ENCODE measurements around the gene MAP2K4. TPM values are rescaled to one million over a fixed set of nuclear protein-coding genes. Genes with fewer than 3 reads are reported as not detected.

The MAP2K4 gene
- total RNA-seq, 2 experiments from 2014 or later: 12.3 to 29.1 TPM

DNA sequence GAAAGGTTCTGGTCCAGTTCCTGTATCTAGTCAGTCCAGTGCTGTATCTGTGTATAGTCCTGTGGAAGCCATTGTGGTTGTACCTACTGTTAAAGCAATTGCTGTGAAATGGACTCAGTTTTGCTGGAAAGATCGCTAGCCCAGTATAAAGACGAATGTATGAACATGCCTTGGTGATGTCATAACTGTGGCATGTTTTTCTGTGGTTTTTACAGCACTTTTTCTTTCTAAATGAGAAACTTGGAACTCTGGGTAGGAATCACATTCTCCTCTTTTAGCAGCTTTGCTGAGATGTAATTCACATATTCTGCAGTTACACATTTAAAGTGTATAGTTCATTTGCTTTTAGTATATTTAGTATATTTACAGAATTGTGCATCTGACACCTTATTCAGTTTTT is 58.1 kb downstream of the MAP2K4 start:
- H3K36me3 ChIP-seq (ENCODE audit: insufficient read depth, low read length): peaks cover 13% of the 10 kb centered on the region
- TF ChIP-seq, protein P1, sequence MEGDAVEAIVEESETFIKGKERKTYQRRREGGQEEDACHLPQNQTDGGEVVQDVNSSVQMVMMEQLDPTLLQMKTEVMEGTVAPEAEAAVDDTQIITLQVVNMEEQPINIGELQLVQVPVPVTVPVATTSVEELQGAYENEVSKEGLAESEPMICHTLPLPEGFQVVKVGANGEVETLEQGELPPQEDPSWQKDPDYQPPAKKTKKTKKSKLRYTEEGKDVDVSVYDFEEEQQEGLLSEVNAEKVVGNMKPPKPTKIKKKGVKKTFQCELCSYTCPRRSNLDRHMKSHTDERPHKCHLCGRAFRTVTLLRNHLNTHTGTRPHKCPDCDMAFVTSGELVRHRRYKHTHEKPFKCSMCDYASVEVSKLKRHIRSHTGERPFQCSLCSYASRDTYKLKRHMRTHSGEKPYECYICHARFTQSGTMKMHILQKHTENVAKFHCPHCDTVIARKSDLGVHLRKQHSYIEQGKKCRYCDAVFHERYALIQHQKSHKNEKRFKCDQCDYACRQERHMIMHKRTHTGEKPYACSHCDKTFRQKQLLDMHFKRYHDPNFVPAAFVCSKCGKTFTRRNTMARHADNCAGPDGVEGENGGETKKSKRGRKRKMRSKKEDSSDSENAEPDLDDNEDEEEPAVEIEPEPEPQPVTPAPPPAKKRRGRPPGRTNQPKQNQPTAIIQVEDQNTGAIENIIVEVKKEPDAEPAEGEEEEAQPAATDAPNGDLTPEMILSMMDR (conservative IDR thresholded peaks at IDR 0.05; ENCODE audit: low read length): no peak
- TF ChIP-seq EZH2phosphoT487 (IDR thresholded peaks at IDR 0.05; ENCODE audit: borderline replicate concordance, low read depth, low read length): no peak
- intact Hi-C loops (cut with micrococcal nuclease; ENCODE audit: unreplicated experiment): no loop called here
- H3K4me3 ChIP-seq (ENCODE audit: low read depth, low read length, poor library complexity, severe bottlenecking): no peak overlapping the region
- no peaks in the 10 kb centered on the region for H3K9me2 ChIP-seq (ENCODE audit: insufficient read depth, low read length)
- H3K79me2 ChIP-seq (ENCODE audit: insufficient read depth, low read depth, low read length): no peaks in the 10 kb centered on the region
- CTCF ChIA-PET (ENCODE audit: unreplicated experiment): no interaction called here
- no TSS peak for BruUV-seq (replicated peaks)
- POLR2A ChIA-PET: no interaction called here
- no peak overlapping the region for H2AFZ ChIP-seq (ENCODE audit: low read length)
- H3K27ac ChIP-seq (ENCODE audit: low read depth, low read length, poor library complexity, severe bottlenecking): no peak overlapping the region
- no peak for DNase-seq (ENCODE audit: low spot score)
- no peaks in the 10 kb centered on the region for H3K4me1 ChIP-seq (ENCODE audit: insufficient read depth, low read length, poor library complexity, severe bottlenecking)
- no peaks in the 10 kb centered on the region for H3K9me3 ChIP-seq (ENCODE audit: low read length)
- H3K4me2 ChIP-seq (ENCODE audit: low read length): no peak overlapping the region
- H4K20me1 ChIP-seq (ENCODE audit: insufficient read depth, low read length): no peaks in the 10 kb centered on the region

DNA sequence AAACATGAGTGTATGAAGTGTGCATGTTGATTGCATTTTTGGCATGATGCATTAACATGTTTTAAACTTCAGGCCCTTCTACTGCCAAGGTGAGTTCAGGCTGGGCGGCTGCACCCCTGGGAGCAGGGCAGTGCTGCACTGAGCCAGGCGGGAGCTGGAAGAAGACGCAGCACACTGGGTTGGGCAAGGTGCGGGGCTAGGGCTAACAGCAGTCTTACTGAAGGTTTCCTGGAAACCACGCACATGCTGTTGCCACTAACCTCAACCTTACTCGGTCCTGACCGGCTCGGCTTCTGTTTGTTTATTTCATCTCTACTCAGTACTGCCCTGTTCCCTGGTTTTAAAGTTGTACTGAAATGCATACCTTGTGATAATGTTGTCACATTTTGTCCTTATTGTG is 61.0 kb downstream of the MAP2K4 start:
- TF ChIP-seq, protein P1 (conservative IDR thresholded peaks at IDR 0.05; ENCODE audit: low read length): no peak
- no peak for TF ChIP-seq EZH2phosphoT487 (IDR thresholded peaks at IDR 0.05; ENCODE audit: borderline replicate concordance, low read depth, low read length)
- POLR2A ChIA-PET: interaction anchor here (0.5 to 0.7 kb wide), 2 partner anchors 18 to 66 kb away, joined by 3 read pairs; no protein-coding TSS in a partner anchor

DNA sequence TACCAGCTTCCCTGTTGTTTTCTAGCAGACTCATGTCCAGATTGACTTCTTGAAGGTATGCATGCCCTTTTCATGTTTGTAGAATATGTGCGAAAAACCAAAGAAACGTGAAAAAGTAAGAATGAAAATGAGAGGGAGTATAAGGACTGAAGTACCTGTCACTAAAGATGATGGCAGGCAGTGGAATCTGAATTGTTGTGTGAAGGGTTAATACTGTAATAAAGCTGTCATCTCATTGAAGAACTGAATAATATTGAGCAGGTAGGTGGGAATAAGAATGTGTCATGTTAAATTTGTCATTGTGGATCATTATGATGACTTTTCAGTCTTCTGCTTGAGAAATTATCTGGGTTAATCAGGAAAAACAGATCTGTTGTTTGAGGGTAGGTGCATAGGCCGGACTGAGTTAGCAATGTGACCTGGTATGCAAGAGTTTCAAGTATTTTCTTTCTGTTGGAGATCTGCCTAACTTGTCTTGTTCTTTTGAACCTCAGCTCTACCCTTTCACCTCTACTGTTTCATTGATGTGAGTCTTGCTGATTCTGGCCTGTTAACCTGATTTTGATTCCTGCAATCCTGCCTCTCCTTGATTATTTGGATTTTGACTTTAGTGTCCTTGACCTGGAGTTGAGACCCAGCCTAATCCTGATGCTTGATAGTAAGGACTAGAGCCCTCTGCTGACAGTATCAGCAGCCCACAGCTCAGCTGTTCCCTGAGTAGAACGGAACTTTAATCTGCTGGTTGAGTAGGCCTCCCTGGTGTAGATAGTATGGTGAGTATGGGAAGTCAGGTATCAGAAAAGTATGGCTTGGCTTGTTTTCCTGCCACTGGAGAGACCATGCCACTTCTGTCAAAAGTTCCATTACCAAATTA is 64.6 kb downstream of the MAP2K4 start:
- Histone ChIP-seq H3K9me3 (ENCODE audit: low read length) (no peaks in the 10 kb centered on the region), H3K4me1 (ENCODE audit: insufficient read depth, low read length, poor library complexity, severe bottlenecking) (no peaks in the 10 kb centered on the region), H3K4me3 (ENCODE audit: low read depth, low read length, poor library complexity, severe bottlenecking) (no peak overlapping the region), H4K20me1 (ENCODE audit: insufficient read depth, low read length) (no peaks in the 10 kb centered on the region), H3K36me3 (ENCODE audit: insufficient read depth, low read length) (peaks cover 13% of the 10 kb centered on the region), H3K27ac (ENCODE audit: low read depth, low read length, poor library complexity, severe bottlenecking) (no peak overlapping the region), H3K4me2 (ENCODE audit: low read length) (no peak overlapping the region), H3K9me2 (ENCODE audit: insufficient read depth, low read length) (no peaks in the 10 kb centered on the region), H3K79me2 (ENCODE audit: insufficient read depth, low read depth, low read length) (no peaks in the 10 kb centered on the region), H2AFZ (ENCODE audit: low read length) (no peak overlapping the region)
- TF ChIP-seq EZH2phosphoT487 (IDR thresholded peaks at IDR 0.05; ENCODE audit: borderline replicate concordance, low read depth, low read length): no peak
- TF ChIP-seq, protein P1 (conservative IDR thresholded peaks at IDR 0.05; ENCODE audit: low read length): no peak
- no TSS peak for BruUV-seq (replicated peaks)
- no peak for DNase-seq (ENCODE audit: low spot score)
- ChIA-PET POLR2A (interaction anchor here (1.2 kb wide), 1 partner anchor 17 kb away, joined by 3 read pairs; no protein-coding TSS in a partner anchor), CTCF (ENCODE audit: unreplicated experiment) (no interaction called here)
- intact Hi-C loops (cut with micrococcal nuclease; ENCODE audit: unreplicated experiment): no loop called here

More for the DNA sequence above, 61.0 kb downstream of the MAP2K4 start:
- BruUV-seq (replicated peaks): no TSS peak
- no peak overlapping the region for H2AFZ ChIP-seq (ENCODE audit: low read length)
- no peak overlapping the region for H3K4me3 ChIP-seq (ENCODE audit: low read depth, low read length, poor library complexity, severe bottlenecking)
- H3K79me2 ChIP-seq (ENCODE audit: insufficient read depth, low read depth, low read length): no peaks in the 10 kb centered on the region
- H3K9me2 ChIP-seq (ENCODE audit: insufficient read depth, low read length): no peaks in the 10 kb centered on the region
- no peaks in the 10 kb centered on the region for H3K9me3 ChIP-seq (ENCODE audit: low read length)
- intact Hi-C loops (cut with micrococcal nuclease; ENCODE audit: unreplicated experiment): no loop called here
- no peaks in the 10 kb centered on the region for H3K4me1 ChIP-seq (ENCODE audit: insufficient read depth, low read length, poor library complexity, severe bottlenecking)
- DNase-seq (ENCODE audit: low spot score): no peak
- no peak overlapping the region for H3K4me2 ChIP-seq (ENCODE audit: low read length)
- H4K20me1 ChIP-seq (ENCODE audit: insufficient read depth, low read length): no peaks in the 10 kb centered on the region
- no peak overlapping the region for H3K27ac ChIP-seq (ENCODE audit: low read depth, low read length, poor library complexity, severe bottlenecking)
- CTCF ChIA-PET (ENCODE audit: unreplicated experiment): no interaction called here
- H3K36me3 ChIP-seq (ENCODE audit: insufficient read depth, low read length): peaks cover 13% of the 10 kb centered on the region
